ENCODE results near the gene SLITRK6. TPM values are rescaled to one million over a fixed set of nuclear protein-coding genes. Genes with fewer than 3 reads are reported as not detected.
"Not testable (repeated sequence)": the region's sequence is repeated elsewhere in the genome, so short reads cannot be mapped to it uniquely, and the experiment has no call there.

Gene SLITRK6
- total RNA-seq, 2 experiments from 2014 or later: not detected

DNA sequence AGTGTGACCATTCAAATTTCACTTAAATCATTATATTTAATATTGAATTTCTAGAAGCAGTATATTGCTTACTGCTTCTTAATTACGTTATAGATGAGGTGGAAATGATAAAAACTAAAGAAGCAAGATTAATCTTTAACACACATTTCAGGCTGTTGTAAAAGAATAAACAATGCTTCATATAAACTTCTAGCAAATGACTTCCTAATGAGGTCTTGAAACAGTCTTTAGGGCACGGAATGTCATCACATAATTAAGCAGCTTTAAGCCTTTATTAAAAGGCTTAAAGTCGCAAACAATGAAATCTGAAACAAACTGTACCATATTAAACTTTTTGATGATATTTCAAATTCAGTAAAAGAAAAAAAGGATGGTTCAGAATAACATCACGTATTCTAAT is 1.9 kb downstream of the SLITRK6 start:
- no peak for DNase-seq
- no peaks in the 10 kb centered on the region for H3K4me1 Mint-ChIP-seq (ENCODE audit: low read depth)
- no peaks in the 10 kb centered on the region for H3K9me3 Mint-ChIP-seq
- CTCF ChIA-PET: no interaction called here
- H3K27ac Mint-ChIP-seq: no peak overlapping the region
- intact Hi-C loops (cut with micrococcal nuclease): no loop called here
- H3K4me3 Mint-ChIP-seq: no peak overlapping the region
- no peaks in the 10 kb centered on the region for H3K36me3 Mint-ChIP-seq (ENCODE audit: low read depth)
- no peaks in the 10 kb centered on the region for H3K27me3 Mint-ChIP-seq (ENCODE audit: low read depth)

DNA sequence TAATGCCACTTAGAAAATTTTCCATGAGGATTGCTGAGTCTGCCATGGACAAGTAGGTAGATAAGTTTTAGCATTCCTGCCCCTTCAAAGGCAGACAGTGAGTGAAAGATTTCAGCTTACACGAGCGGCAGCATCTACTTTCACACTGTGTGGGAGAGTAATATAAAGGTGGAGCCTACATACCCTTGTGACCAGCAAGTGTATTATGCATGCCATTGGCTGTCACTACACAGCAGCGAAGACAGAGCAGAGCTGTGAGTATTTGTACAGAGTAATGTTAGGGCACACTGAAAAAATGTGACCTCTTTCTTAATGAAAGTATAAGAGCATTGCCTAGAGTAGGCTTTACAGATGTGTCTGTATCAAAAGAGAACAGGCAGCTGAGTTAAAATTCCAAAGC is 14.0 kb downstream of the SLITRK6 start:
- H3K27ac Mint-ChIP-seq: no peak overlapping the region
- H3K27me3 Mint-ChIP-seq (ENCODE audit: low read depth): no peaks in the 10 kb centered on the region
- no peak overlapping the region for H3K4me3 Mint-ChIP-seq
- H3K4me1 Mint-ChIP-seq (ENCODE audit: low read depth): no peaks in the 10 kb centered on the region
- peaks cover 1% of the 10 kb centered on the region for H3K9me3 Mint-ChIP-seq
- no peaks in the 10 kb centered on the region for H3K36me3 Mint-ChIP-seq (ENCODE audit: low read depth)
- CTCF ChIA-PET: no interaction called here
- intact Hi-C loops (cut with micrococcal nuclease): no loop called here
- no peak for DNase-seq

DNA sequence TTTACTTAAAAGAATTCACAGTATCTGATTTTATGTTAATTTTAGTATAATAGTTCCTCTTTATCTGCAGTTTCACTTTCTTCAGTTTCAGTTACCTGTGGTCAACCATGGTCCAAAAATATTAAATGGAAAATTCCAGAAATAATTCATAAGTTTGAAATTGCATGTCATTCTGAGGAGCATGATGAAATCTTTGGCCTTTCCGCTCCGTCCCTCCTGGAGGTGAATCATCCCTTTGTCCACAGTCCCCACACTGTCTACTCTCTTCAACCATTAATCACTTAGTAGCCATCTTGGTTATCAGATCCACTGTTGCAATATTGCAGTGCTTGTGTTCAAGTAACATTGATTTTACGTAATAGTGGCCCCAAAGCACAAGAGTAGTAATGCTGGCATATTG is 26.9 kb downstream of the SLITRK6 start:
- CTCF ChIA-PET: no interaction called here
- Mint-ChIP-seq H3K36me3 (ENCODE audit: low read depth) (no peaks in the 10 kb centered on the region), H3K9me3 (peaks cover 3% of the 10 kb centered on the region), H3K27me3 (ENCODE audit: low read depth) (no peaks in the 10 kb centered on the region), H3K27ac (no peak overlapping the region), H3K4me3 (no peak overlapping the region), H3K4me1 (ENCODE audit: low read depth) (no peaks in the 10 kb centered on the region)
- intact Hi-C loops (cut with micrococcal nuclease): no loop called here
- no peak for DNase-seq

DNA sequence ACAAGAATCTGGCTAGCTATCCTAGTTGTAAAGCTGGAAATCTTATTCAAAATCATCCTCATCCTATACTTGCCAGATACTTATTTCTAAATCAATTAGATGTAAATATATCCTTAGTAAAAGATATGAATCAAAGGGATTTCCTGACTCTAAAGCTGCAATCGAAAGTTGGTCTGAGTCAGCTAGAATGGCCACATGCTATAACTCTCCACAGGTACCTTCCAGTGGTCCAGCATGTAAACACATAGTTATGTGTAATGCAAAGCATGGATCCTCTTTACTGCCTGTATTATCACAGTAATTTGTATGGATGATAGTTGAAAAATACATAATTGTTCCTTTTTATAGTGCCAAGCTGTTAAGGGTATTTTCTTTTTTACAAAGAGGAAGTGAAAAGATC is 27.4 kb downstream of the SLITRK6 start:
- intact Hi-C loops (cut with micrococcal nuclease): no loop called here
- peaks cover 3% of the 10 kb centered on the region for H3K9me3 Mint-ChIP-seq
- DNase-seq: no peak
- no peaks in the 10 kb centered on the region for H3K27me3 Mint-ChIP-seq (ENCODE audit: low read depth)
- H3K27ac Mint-ChIP-seq: no peak overlapping the region
- H3K36me3 Mint-ChIP-seq (ENCODE audit: low read depth): no peaks in the 10 kb centered on the region
- no peaks in the 10 kb centered on the region for H3K4me1 Mint-ChIP-seq (ENCODE audit: low read depth)
- CTCF ChIA-PET: no interaction called here
- no peak overlapping the region for H3K4me3 Mint-ChIP-seq

DNA sequence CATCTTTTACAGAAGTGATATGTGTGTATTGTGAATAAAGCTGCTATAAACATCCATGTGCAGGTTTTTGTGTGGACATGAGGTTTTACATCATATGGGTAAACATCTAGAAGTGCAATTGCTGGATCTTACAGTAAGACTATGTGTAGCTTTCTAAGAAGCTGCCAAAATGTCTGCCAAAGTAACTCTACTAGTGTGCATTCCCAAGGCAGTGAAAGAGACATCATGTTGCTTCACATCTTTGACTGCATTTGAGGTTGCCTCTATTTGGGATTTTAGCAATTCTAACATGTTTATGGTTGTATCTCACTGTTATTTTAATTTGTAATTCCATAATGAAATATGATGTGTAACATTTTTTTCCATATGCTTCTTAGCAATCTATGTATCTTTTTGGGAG is 30.3 kb downstream of the SLITRK6 start:
- H3K4me3 Mint-ChIP-seq: no peak overlapping the region
- H3K9me3 Mint-ChIP-seq: no peaks in the 10 kb centered on the region
- no peaks in the 10 kb centered on the region for H3K27me3 Mint-ChIP-seq (ENCODE audit: low read depth)
- no peaks in the 10 kb centered on the region for H3K36me3 Mint-ChIP-seq (ENCODE audit: low read depth)
- intact Hi-C loops (cut with micrococcal nuclease): no loop called here
- H3K4me1 Mint-ChIP-seq (ENCODE audit: low read depth): no peaks in the 10 kb centered on the region
- CTCF ChIA-PET: no interaction called here
- no peak for DNase-seq
- H3K27ac Mint-ChIP-seq: no peak overlapping the region

DNA sequence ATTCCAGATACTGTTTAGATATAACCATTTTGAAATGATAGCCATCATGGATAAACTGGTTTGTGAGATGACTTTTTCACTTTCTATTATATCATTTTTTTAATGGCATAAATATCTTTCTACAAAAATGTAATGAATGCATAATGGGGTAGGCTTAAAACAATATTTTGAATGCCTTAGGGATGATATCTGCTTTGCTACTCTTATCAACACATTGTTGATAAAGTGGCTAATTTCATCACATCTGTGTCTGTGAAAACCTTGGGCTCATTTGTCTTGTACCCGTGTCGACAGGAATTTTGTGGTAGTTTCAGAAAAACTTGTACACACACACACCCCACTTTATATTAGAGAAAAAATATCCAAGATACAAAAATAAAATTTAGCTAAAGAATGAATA is 44.1 kb downstream of the SLITRK6 start:
- Mint-ChIP-seq H3K27me3 (ENCODE audit: low read depth) (no peaks in the 10 kb centered on the region), H3K36me3 (ENCODE audit: low read depth) (no peaks in the 10 kb centered on the region), H3K9me3 (no peaks in the 10 kb centered on the region), H3K4me3 (no peak overlapping the region), H3K27ac (no peak overlapping the region), H3K4me1 (ENCODE audit: low read depth) (no peaks in the 10 kb centered on the region)
- intact Hi-C loops (cut with micrococcal nuclease): no loop called here
- CTCF ChIA-PET: no interaction called here
- no peak for DNase-seq

DNA sequence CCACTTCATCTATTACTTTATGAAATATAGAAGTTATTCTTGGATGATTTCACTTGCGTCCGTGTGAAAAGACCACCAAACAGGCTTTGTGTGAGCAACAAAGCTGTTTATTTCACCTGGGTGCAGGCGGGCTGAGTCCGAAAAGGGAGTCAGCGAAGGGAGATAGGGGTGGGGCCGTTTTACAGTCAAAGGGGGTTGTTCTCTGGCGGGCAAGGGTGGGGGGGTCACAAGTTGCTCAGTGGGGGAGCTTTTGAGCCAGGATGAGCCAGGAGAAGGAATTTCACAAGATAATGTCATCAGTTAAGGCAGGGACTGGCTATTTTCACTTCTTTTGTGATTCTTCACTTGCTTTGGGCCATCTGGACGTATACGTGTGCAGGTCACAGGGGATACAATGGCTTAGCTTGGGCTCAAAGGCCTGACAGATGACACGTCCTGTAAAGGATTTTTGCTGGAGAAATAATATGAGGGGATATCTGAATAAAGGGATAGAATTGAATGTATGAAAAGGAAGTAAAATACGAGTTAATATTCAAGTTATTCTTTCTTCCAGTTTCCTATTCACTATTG is 55.9 kb downstream of the SLITRK6 start:
- H3K4me3 Mint-ChIP-seq; H3K27ac Mint-ChIP-seq; H3K36me3 Mint-ChIP-seq (ENCODE audit: low read depth); H3K4me1 Mint-ChIP-seq (ENCODE audit: low read depth); DNase-seq; H3K27me3 Mint-ChIP-seq (ENCODE audit: low read depth); H3K9me3 Mint-ChIP-seq; intact Hi-C loops (cut with micrococcal nuclease): not testable (repeated sequence)
- CTCF ChIA-PET: interaction anchor here (0.7 kb wide), 1 partner anchor 310 kb away, joined by 3 read pairs; no protein-coding TSS in a partner anchor

All from activated naive CD4-positive, alpha-beta T cell treated with anti-CD3 and anti-CD28 coated beads for 36 hours (primary cell).